ENCODE data around the gene CCNL2. TPM values are rescaled to one million over a fixed set of nuclear protein-coding genes. Genes with fewer than 3 reads are reported as not detected.
A peak's percentile ranks its signal among the peaks of the same experiment; 100 is the strongest.
"Not testable (repeated sequence)": the region's sequence is repeated elsewhere in the genome, so short reads cannot be mapped to it uniquely, and the experiment has no call there.

Gene CCNL2
- total RNA-seq, 2 experiments from 2014 or later = 104 TPM

- CTCF ChIA-PET = interaction anchor here (1.3 to 2.2 kb wide), 2 partner anchors 8 to 98 kb away, joined by 8 to 11 read pairs; partner anchors contain the start of gene CCNL2
- POLR2A ChIA-PET = interaction anchor here (0.6 to 3.8 kb wide), 14 partner anchors 8 to 321 kb away, joined by 3 to 41 read pairs (median 4); partner anchors contain the start of genes ANKRD65, ATAD3A, AURKAIP1 and CCNL2
- Mint-ChIP-seq H3K4me3 (peak within 1 kb of the TSS; percentile 91), H3K36me3 (ENCODE audit: low read depth) (peaks cover 41% of the 10 kb centered on the region), H3K4me1 (peaks cover 46% of the 10 kb centered on the region), H3K27ac (peak within 1 kb of the TSS; percentile 91), H3K9me3 (no peaks in the 10 kb centered on the region), H3K27me3 (no peaks in the 10 kb centered on the region)
- peak; percentile 97 for DNase-seq
These were observed 7.9 kb upstream of the CCNL2 start, which contains the start of gene MRPL20 for GRCh38 chr1:1406821-1407635. Gene MRPL20, minus strand, starts transcription at chr1:1407293. Its CDS starts 76 bp downstream, at chr1:1407217.

- H3K9me3 Mint-ChIP-seq = no peaks in the 10 kb centered on the region
- peak overlapping the region; percentile 91 for H3K27ac Mint-ChIP-seq
- peaks cover 52% of the 10 kb centered on the region for H3K4me1 Mint-ChIP-seq
- peaks cover 48% of the 10 kb centered on the region for H3K36me3 Mint-ChIP-seq (ENCODE audit: low read depth)
- H3K4me3 Mint-ChIP-seq = peak overlapping the region; percentile 91
- no peaks in the 10 kb centered on the region for H3K27me3 Mint-ChIP-seq
- DNase-seq = no peak
- ChIA-PET POLR2A (interaction anchor here (0.6 to 3.8 kb wide), 11 partner anchors 7 to 393 kb away, joined by 3 to 41 read pairs (median 4); partner anchors contain the start of genes ATAD3A, AURKAIP1, CCNL2 and CDK11A), CTCF (interaction anchor here (0.7 to 2.2 kb wide), 3 partner anchors 7 to 31 kb away, joined by 3 to 11 read pairs (median 3); partner anchors contain the start of genes AURKAIP1 and CCNL2)
These were observed 7.1 kb upstream of the CCNL2 start for GRCh38 chr1:1406101-1406820.

DNA sequence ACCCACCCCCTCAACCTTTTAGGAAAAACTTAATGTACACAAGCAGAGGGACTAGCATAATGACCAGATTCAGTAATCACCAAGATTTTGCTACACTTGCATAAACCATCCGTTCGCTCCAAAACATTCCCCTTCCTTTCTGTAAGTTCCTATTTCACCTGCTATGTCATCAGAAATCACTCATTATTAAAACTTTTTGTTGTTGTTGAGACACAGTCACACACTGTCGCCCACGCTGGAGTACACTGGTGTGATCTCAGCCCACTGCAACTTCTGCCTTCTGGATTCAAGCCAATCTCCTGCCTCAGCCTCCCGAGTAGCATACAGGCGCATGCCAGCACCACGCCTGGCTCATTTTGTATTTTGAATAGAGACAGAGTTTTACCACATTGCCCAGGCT is 4.5 kb upstream of the CCNL2 start:
- peaks cover 65% of the 10 kb centered on the region for H3K4me1 Mint-ChIP-seq
- ChIA-PET CTCF (no interaction called here), POLR2A (interaction anchor here (0.6 kb wide), 1 partner anchor 162 kb away, joined by 3 read pairs; no protein-coding TSS in a partner anchor)
- H3K27me3 Mint-ChIP-seq = no peaks in the 10 kb centered on the region
- H3K27ac Mint-ChIP-seq = no peak overlapping the region
- H3K4me3 Mint-ChIP-seq = no peak overlapping the region
- DNase-seq = no peak
- no peaks in the 10 kb centered on the region for H3K9me3 Mint-ChIP-seq
- H3K36me3 Mint-ChIP-seq (ENCODE audit: low read depth) = peaks cover 62% of the 10 kb centered on the region

DNA sequence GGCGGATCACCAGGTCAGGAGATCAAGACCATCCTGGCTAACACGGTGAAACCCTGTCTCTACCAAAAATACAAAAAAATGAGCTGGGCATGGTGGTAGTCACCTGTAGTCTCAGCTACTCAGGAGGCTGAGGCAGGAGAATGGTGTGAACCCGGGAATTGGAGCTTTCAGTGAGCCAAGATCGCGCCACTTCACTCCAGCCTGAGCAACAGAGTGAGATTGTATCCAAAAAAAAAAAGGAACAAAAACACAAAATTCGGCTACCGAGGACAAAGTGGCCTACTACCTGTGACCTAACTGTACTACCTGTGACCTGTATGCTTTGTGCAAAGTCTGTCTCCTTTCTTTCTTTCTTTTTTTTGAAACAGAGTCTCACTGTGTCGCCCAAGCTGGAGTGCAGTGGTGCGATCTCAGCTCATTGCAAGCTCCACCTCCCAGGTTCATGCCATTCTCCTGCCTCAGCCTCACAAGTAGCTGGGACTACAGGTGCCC is 3.8 kb upstream of the CCNL2 start:
- POLR2A ChIA-PET = interaction anchor here (1.3 kb wide), 1 partner anchor 31 kb away, joined by 3 read pairs; no protein-coding TSS in a partner anchor
- H3K27me3 Mint-ChIP-seq, DNase-seq, H3K27ac Mint-ChIP-seq, H3K9me3 Mint-ChIP-seq, H3K4me3 Mint-ChIP-seq: not testable (repeated sequence)
- CTCF ChIA-PET = interaction anchor here (1.0 kb wide), 2 partner anchors 12 to 102 kb away, joined by 3 read pairs; no protein-coding TSS in a partner anchor
- peaks cover 67% of the 10 kb centered on the region for H3K36me3 Mint-ChIP-seq (ENCODE audit: low read depth)
- H3K4me1 Mint-ChIP-seq = peaks cover 63% of the 10 kb centered on the region

- Mint-ChIP-seq H3K27ac (peak overlapping the region; percentile 52), H3K4me3 (peak overlapping the region; percentile 44), H3K4me1 (peaks cover 66% of the 10 kb centered on the region), H3K27me3 (no peaks in the 10 kb centered on the region), H3K36me3 (ENCODE audit: low read depth) (peaks cover 74% of the 10 kb centered on the region), H3K9me3 (no peaks in the 10 kb centered on the region)
- ChIA-PET POLR2A (interaction anchor here (1.1 to 1.5 kb wide), 3 partner anchors 24 to 30 kb away, joined by 3 to 7 read pairs (median 4); partner anchors contain the start of gene AURKAIP1), CTCF (interaction anchor here (1.0 to 1.9 kb wide), 3 partner anchors 11 to 102 kb away, joined by 3 to 4 read pairs (median 3); no protein-coding TSS in a partner anchor)
- peak; percentile 38 for DNase-seq
These were observed 3.2 kb upstream of the CCNL2 start for GRCh38 chr1:1402072-1402900.

DNA sequence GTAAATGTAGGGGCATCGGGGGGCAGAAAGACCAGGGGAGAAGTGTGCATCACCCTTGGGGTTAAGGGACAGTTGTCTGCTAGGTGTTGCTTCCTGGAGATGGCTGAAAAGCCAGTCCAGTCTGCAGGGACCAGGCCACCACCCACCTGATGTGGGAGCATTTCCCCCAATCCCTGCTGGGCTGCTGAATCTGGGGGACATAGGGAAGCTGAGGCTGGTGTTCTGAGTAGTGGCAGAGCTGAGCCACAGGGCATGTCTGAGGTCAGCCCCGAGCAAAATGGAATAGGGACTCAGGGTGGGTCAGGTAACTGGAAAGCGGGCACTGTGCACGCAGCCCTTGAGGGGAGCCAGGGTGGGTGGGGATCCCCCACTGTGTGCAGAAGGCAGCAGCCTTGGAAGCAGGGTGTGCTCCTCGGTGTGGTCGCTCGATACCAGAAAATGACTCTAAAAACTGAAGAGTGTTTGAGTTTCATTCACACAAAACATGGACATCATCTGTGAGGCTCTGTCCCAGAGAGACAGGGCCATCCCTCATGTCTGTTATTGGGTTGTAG is 2.4 kb upstream of the CCNL2 start:
- CTCF ChIA-PET = interaction anchor here (1.9 kb wide), 1 partner anchor 40 kb away, joined by 4 read pairs; no protein-coding TSS in a partner anchor
- Mint-ChIP-seq H3K4me1 (peaks cover 66% of the 10 kb centered on the region), H3K27me3 (no peaks in the 10 kb centered on the region), H3K27ac (peak overlapping the region; percentile 16), H3K9me3 (no peaks in the 10 kb centered on the region), H3K4me3 (peak overlapping the region; percentile 44), H3K36me3 (ENCODE audit: low read depth) (peaks cover 73% of the 10 kb centered on the region)
- DNase-seq = no peak
- POLR2A ChIA-PET = interaction anchor here (1.0 to 1.5 kb wide), 3 partner anchors 23 to 76 kb away, joined by 3 to 7 read pairs (median 4); partner anchors contain the start of gene AURKAIP1

GRCh38 chr1:1400576-1401456 is 1.7 kb upstream of the CCNL2 start:
- H3K4me1 Mint-ChIP-seq = peaks cover 59% of the 10 kb centered on the region
- no peaks in the 10 kb centered on the region for H3K9me3 Mint-ChIP-seq
- no peak for DNase-seq
- ChIA-PET CTCF (interaction anchor here (0.6 to 1.9 kb wide), 4 partner anchors 28 to 146 kb away, joined by 3 to 5 read pairs (median 4); no protein-coding TSS in a partner anchor), POLR2A (interaction anchor here (0.7 to 4.2 kb wide), 10 partner anchors 7 to 379 kb away, joined by 3 to 51 read pairs (median 4); partner anchors contain the start of genes AURKAIP1 and MRPL20)
- no peaks in the 10 kb centered on the region for H3K27me3 Mint-ChIP-seq
- peak overlapping the region; percentile 81 for H3K27ac Mint-ChIP-seq
- peak overlapping the region; percentile 85 for H3K4me3 Mint-ChIP-seq
- H3K36me3 Mint-ChIP-seq (ENCODE audit: low read depth) = peaks cover 66% of the 10 kb centered on the region

DNA sequence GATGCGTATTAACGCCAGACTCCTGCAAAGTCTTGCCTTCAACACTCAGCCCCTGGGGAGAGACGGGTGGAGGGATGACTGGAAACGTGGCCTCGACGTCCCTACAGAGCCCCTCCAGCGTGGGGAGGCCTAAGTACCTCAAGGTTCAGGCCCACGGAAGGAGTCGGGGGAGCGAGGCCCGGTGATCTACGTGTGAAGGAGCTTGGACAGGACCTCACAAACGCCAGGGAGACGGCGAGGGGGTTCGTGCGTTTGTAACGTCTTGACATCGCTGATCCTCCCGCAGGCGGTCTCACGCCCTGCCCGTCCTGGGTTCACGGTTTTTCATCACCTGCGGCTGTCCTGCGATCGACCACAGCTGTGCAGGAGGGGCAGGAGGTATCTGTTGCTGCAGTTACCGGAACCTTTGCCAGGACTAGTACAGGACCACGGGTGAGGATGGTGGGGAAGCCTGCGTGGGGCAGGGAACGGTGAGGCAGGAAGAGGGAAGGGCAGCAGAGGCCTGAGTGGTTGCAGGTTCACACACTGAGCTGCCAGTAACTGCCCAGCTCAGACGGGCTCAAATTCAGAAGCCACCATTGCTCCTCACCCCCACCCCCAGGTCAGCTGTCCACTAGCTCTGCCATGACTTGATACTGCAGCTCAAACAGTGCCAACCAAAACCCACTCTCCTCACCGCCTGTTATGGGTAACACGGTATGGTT is 889 bp upstream of the CCNL2 start:
- ChIA-PET CTCF (interaction anchor here (0.6 to 2.6 kb wide), 7 partner anchors 7 to 147 kb away, joined by 3 to 11 read pairs (median 4); partner anchors contain the start of gene MRPL20), POLR2A (interaction anchor here (0.7 to 4.2 kb wide), 13 partner anchors 7 to 379 kb away, joined by 3 to 51 read pairs (median 5); partner anchors contain the start of genes AURKAIP1 and MRPL20)
- peak; percentile 45 for DNase-seq
- Mint-ChIP-seq H3K9me3 (no peaks in the 10 kb centered on the region), H3K4me1 (peaks cover 58% of the 10 kb centered on the region), H3K27me3 (no peaks in the 10 kb centered on the region), H3K36me3 (ENCODE audit: low read depth) (peaks cover 67% of the 10 kb centered on the region), H3K4me3 (peak overlapping the region; percentile 85), H3K27ac (peak overlapping the region; percentile 81)

GRCh38 chr1:1398677-1399186 is 403 bp downstream of the CCNL2 start:
- H3K9me3 Mint-ChIP-seq = no peaks in the 10 kb centered on the region
- H3K27ac Mint-ChIP-seq = peak overlapping the region; percentile 84
- no peak for DNase-seq
- peak overlapping the region; percentile 85 for H3K4me3 Mint-ChIP-seq
- H3K4me1 Mint-ChIP-seq = peaks cover 55% of the 10 kb centered on the region
- POLR2A ChIA-PET = interaction anchor here (0.6 to 4.2 kb wide), 20 partner anchors 8 to 440 kb away, joined by 3 to 51 read pairs (median 4); partner anchors contain the start of genes AURKAIP1 and MRPL20
- CTCF ChIA-PET = interaction anchor here (0.8 to 4.0 kb wide), 8 partner anchors 9 to 107 kb away, joined by 3 to 19 read pairs (median 6); partner anchors contain the start of genes AURKAIP1 and MRPL20
- H3K27me3 Mint-ChIP-seq = no peaks in the 10 kb centered on the region
- peaks cover 71% of the 10 kb centered on the region for H3K36me3 Mint-ChIP-seq (ENCODE audit: low read depth)
